COLO829 (cell line): ENCODE data around the gene CLDN7.

Experiments
- DNase-seq: peaks from one replicate; pipeline ENCODE4 v3.0.0; 2012; ENCODE audit warnings: low spot score

CLDN7 gene

GRCh38 chr17:7237266-7237760 is 25.0 kb downstream of the CLDN7 start:
- DNase-seq = no peak

DNA sequence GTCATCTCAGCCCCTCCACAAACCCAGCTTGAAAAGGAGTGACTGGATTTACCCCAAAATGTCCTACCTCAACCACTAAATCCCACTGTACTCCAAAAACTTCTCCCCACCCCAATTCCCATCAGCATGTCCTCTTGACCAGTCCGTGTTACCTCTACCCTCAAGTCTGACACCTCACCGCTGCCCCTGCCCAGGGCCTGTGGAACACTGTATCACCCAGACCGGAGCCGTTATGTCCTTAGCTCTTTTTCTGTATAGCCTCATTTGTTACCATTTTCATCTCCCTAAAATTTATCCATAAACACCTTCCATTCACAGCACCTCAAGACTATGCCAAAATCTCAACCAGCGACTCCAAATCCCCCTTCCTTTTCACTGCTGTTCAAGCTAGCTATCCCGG is 25.5 kb downstream of the CLDN7 start:
- DNase-seq = no peak

DNA sequence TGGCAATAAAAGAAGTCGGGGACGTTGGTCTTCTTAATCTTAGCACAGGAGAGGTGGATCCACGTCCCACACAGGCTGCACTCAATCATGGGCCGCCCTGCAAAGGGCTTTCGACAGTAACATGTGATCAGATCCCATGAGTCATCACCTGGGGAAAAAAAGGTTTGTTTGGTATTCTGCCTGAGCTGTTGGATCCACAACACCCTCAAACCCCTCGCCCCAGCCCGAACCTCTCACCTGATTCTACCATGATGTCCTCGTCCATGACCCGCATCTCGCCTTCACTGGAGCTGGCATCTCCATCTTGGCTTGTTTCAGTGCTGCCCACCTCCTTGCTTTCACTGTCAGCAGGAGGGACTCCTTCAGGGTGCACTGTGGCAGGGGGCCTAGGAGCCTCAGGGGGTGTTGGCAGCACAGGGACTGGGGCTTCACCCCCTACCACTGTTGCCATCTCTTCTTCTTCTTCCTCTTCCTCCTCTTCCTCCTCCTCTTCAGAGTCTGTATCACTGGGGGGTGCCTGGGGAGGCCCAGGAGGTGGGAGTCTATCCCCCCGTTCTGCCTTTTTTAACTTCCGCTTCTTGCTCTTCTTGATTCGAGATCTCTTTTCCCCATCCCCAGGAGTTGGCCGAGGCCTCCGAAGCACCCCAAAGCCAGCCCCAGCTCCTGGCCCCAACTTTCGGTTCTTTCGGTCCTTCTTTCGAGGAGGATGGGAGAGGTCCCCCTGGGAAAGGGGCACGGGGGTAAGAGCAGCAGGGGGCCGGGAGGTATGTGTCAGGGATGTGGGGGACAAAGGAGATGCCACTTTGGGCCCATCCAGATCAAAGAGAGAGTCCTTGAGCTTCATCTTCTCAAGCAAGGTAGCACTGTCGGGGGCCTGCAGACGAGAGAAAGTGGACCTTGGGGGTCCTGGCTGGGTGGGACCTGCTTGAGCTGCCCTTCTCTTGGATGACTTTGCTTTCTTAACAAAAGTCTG is 26.3 kb downstream of the CLDN7 start:
- no peak for DNase-seq

DNA sequence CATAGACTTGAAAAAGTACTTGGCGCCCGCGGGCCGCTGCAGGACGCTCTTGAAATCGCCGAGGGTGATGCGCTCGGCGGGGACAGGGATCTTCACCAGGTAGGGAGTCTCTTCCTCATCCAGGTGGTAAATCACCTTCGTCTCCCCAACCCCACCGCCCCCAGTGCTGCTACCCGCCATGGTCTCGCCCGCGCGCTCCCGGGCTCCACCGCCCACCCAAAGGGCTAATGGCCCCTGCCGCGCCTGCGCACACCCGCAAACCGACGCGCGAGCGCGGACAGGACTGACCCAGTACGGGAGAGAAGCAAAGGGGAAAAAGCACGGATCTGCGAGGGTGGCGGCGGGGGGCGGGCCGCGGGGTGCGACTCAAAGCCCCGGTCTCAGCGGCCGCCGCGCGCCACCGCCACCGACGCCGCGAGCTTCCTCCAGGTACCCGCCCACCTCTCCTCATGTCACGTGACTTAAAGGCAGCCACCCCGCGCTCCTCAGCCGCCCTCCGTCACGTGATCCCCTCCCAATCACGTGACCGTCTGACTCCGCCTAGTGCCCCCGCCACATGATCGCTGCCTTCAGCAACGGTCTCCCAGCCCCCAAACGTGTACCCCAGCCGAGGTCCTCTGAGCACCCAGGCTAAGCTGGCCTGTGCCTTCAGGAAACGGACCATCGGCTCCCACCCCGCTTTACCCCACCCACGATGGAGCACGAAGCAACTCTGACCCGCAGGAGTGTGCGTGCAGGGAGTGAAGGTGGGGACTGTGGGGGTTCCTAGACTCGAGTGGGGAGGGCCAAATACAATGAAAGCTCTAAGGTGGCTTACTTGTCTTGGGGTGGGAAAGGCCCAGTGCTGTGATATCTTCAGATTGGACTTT is 28.0 kb downstream of the CLDN7 start, which contains the start of gene DVL2:
Gene DVL2 (minus strand): TSS at position 435 of the 869 bp plus-strand sequence. CDS start 255 bp downstream, at position 180.
- peak; percentile 94 for DNase-seq

GRCh38 chr17:7233701-7234082 is 28.6 kb downstream of the CLDN7 start:
- DNase-seq = no peak

DNA sequence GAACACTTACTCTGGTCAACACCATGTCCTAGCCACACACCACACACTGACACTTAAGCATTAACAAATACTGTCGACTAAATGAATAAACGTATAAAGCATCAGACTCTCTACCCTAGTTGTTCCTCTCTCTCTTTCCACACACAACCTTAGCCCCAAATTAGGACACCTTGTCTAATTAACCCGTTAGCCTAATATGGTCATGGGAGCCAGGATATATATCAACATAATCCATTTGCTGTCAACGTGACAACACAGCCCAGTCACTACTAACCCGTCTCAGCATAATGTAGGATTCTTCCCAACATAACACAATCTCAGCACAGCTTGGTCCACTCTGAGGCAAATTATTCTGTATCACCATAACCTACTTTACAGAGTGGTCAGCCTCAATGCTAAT is 30.2 kb downstream of the CLDN7 start:
- no peak for DNase-seq

GRCh38 chr17:7229504-7229903 is 32.8 kb downstream of the CLDN7 start:
- DNase-seq = no peak

- DNase-seq = no peak
These were observed 33.4 kb downstream of the CLDN7 start for GRCh38 chr17:7228920-7229319.

- no peak for DNase-seq
These were observed 35.3 kb downstream of the CLDN7 start for GRCh38 chr17:7226721-7227710.

DNA sequence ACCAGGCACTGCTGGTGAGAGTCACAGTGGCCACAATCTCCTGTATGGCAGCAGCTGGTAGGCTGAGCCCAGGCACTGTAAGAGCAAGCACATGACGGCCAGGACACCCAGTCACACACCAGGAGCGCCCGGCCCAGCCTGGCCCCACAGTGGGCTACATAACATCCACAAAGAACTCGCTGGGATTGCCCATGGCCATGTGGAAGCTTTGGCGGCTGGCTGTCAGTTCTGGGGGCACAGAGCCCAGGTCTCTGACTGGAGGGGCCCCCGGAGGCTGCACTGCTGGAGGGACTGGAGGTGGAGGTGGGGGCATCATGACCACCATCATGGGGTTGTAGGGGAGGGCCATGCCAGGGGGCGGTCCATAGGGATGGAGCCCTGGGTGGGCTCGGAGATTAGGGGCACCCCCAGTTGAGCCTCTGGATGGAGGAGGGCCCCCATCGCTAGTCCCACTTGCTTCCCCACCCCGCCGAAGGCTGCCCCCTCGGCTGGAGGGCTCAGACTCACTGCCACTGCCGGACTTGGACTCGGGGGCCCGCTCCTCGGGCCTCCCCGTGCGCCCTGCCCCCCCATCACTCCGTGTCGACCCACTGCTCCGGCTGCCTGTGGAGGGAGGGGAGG is 36.5 kb downstream of the CLDN7 start:
- DNase-seq = no peak

DNA sequence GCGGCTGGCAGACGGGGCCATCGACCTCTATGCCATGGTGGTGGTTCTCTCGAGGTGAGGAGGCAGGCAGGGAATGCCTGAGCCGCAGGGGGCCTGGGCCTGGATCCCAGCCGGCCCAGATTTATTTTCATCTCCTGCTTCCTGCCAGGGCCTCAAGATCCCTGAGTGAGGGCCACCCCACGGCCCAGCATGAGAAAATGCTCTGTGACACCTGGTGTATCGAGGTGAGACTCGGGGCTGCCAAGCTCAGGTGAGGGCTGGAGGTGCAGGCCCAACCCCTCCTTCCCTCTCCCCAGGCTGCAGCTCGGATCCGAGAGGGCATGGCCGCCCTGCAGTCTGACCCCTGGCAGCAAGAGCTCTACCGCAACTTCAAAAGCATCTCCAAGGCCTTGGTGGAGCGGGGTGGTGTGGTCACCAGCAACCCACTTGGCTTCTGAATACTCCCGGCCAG is 37.6 kb downstream of the CLDN7 start:
- DNase-seq = no peak

GRCh38 chr17:7224110-7224509 is 38.2 kb downstream of the CLDN7 start:
- DNase-seq = no peak

- no peak for DNase-seq
These were observed 38.9 kb downstream of the CLDN7 start for GRCh38 chr17:7223375-7223774.

DNA sequence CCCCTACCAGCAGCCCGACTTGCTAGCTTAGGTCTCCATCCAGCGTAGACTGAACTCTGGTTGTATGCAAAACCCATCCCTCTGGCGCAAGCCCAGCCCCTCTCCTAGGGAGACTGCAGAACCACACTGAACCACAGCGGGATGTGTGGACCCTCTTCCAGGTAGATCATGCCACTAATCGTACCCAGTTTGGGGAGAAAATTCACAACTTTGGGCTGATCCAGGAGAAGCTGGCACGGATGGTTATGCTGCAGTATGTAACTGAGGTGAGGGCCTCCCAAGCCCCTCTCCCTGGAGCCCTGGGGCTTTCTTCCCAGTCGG is 39.3 kb downstream of the CLDN7 start:
- DNase-seq = no peak

- DNase-seq = no peak
These were observed 39.9 kb downstream of the CLDN7 start for GRCh38 chr17:7222093-7222971.

GRCh38 chr17:7221278-7222092 is 40.8 kb downstream of the CLDN7 start:
- DNase-seq = no peak

- no peak for DNase-seq
These were observed 41.5 kb downstream of the CLDN7 start for GRCh38 chr17:7220593-7221277.

DNA sequence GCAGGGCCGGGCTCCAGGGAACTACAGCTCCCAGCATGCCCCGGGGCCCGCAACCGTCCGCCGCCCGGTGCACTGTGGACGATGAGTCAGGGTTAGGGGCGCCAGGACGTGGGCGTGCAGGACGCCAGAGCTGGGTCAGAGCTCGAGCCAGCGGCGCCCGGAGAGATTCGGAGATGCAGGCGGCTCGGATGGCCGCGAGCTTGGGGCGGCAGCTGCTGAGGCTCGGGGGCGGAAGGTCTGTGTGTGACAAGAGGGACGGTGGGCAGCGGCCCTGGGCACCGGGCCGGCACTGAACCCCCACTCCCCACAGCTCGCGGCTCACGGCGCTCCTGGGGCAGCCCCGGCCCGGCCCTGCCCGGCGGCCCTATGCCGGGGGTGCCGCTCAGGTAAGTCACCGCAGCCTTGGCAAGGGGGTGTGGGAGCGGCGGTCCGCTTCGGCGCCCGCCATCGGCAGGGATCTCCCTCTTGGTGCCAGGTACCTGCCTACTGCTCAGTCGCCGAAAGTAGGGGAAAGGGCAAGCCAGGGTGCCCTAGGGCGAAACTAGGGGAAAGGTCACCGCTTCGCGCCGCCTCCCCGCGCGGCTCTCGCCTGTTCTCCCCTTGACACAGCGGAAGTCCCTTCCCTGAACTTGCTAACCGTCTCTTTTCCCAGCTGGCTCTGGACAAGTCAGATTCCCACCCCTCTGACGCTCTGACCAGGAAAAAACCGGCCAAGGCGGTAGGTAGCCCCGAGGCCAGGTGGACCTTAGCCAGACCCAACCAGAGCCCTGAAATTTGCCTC is 42.3 kb downstream of the CLDN7 start, which contains the start of the genes ACADVL and DLG4:
Gene ACADVL (plus strand): TSS at position 127 of the 781 bp plus-strand sequence. CDS start 47 bp downstream, at position 174.
Gene DLG4 (minus strand): TSS at position 25 of the 781 bp plus-strand sequence.
- no peak for DNase-seq
